Endothelial cell of umbilical vein (primary cell): ENCODE data around the gene C9orf78. TPM values are rescaled to one million over a fixed set of nuclear protein-coding genes. Genes with fewer than 3 reads are reported as not detected.

Source experiments
- BruUV-seq: library from RNA; stranded (reverse); fragments of 400-500 nt; replicated peaks from 2 replicates; lab custom pipeline; 2021; lab: Mats Ljungman, UMichigan
- CTCF ChIA-PET: fragments of 300-600, 350-600 bp; sonication (Branson Sonifier 250); formaldehyde crosslinking; loops from one replicate; lab custom pipeline; 2021; ENCODE audit warnings: antibody characterized with exemption, inconsistent platforms; lab: Charles Lee
- POLR2A ChIA-PET: fragments of 300-600, 350-600 bp; sonication (Branson Sonifier 250); formaldehyde crosslinking; loops from one replicate; lab custom pipeline; 2021; ENCODE audit warnings: antibody characterized with exemption, inconsistent platforms; lab: Charles Lee
- DNase-seq: peaks from one replicate; pipeline ENCODE4 v3.0.0-alpha.2; 2011; ENCODE audit warnings: low read depth, low spot score
- FAIRE-seq: peaks from 2 replicates; lab custom pipeline; 2011; peaks lifted over from hg19 to GRCh38; lab: Jason Lieb, UNC
- H2AFZ ChIP-seq: 2 replicates; pipeline ENCODE4 v1.6.0; 2012; ENCODE audit warnings: low read depth, low read length, control low read depth, inconsistent platforms
- H3K27ac ChIP-seq: 2 replicates; pipeline ENCODE4 v1.5.1; 2011; ENCODE audit warnings: low read depth, mild to moderate bottlenecking, control low read depth, low read length, moderate library complexity; ENCODE audit not compliant: insufficient read depth
- H3K27me3 ChIP-seq, 2 experiments: 2 replicates each; pipeline versions ENCODE4 v1.6.0 to v1.6.1; 2011; ENCODE audit warnings: low read length in 2 of 2, mixed read lengths in 1 of 2; ENCODE audit not compliant: control insufficient read depth in 2 of 2, insufficient read depth in 2 of 2
- H3K36me3 ChIP-seq, 2 experiments: 2 replicates in 1 of 2; 3 replicates in 1 of 2; pipeline ENCODE4 v1.5.1; 2011; ENCODE audit warnings: low read length in 2 of 2, mild to moderate bottlenecking in 1 of 2, moderate library complexity in 1 of 2; ENCODE audit not compliant: control insufficient read depth in 2 of 2, insufficient read depth in 2 of 2; ENCODE audit errors: extremely low read depth in 1 of 2
- H3K4me1 ChIP-seq: 3 replicates; pipeline ENCODE4 v1.5.1; 2011; ENCODE audit warnings: mild to moderate bottlenecking, low read length; ENCODE audit not compliant: control insufficient read depth, insufficient read depth; ENCODE audit errors: extremely low read depth
- H3K4me2 ChIP-seq: 2 replicates; pipeline ENCODE4 v1.6.1; 2011; ENCODE audit warnings: low read length, control low read depth, mixed read lengths; ENCODE audit not compliant: insufficient read depth
- H3K4me3 ChIP-seq, 3 experiments: fragments of 200-600 bp in 1 of 3; sonication (generic), shearing (Covaris generic) in 1 of 3; replicated peaks in 1 of 3; 2 replicates each; pipeline ENCODE4 v1.5.1; 2011 to 2016; ENCODE audit warnings: control low read depth in 3 of 3, low read length in 3 of 3, mild to moderate bottlenecking in 2 of 3, inconsistent platforms in 1 of 3, low read depth in 1 of 3, moderate library complexity in 1 of 3; ENCODE audit not compliant: insufficient read depth in 1 of 3
- H3K79me2 ChIP-seq: 2 replicates; pipeline ENCODE4 v1.6.0; 2012; ENCODE audit warnings: low read length, inconsistent platforms; ENCODE audit not compliant: control insufficient read depth, insufficient read depth
- H3K9ac ChIP-seq: replicated peaks from 2 replicates; pipeline ENCODE3; 2011; ENCODE audit warnings: low read length, control low read depth; ENCODE audit not compliant: insufficient read depth; ENCODE audit errors: extremely low read depth
- H3K9me1 ChIP-seq: replicated peaks from 3 replicates; pipeline ENCODE4 v1.6.0; 2011; ENCODE audit warnings: mild to moderate bottlenecking, low read length; ENCODE audit not compliant: control insufficient read depth, insufficient read depth; ENCODE audit errors: extremely low read depth
- H3K9me3 ChIP-seq: replicated peaks from 2 replicates; pipeline ENCODE4 v1.5.1; 2012; ENCODE audit warnings: low read length, inconsistent platforms; ENCODE audit not compliant: control insufficient read depth, insufficient read depth
- H4K20me1 ChIP-seq: replicated peaks from 2 replicates; pipeline ENCODE3; 2011; ENCODE audit warnings: mild to moderate bottlenecking, low read length; ENCODE audit not compliant: control insufficient read depth, insufficient read depth; ENCODE audit errors: extremely low read depth
- GATA2 ChIP-seq: IDR thresholded peaks from 2 replicates; pipeline ENCODE4 v1.7.0; 2011; ENCODE audit warnings: low read depth, mild to moderate bottlenecking, moderate library complexity, mixed read lengths, low read length; ENCODE audit not compliant: insufficient read length, insufficient read depth
- JUN ChIP-seq: IDR thresholded peaks from 2 replicates; pipeline ENCODE4 v1.6.1; 2011; ENCODE audit warnings: borderline replicate concordance, low read depth; ENCODE audit not compliant: insufficient read length, insufficient read depth
- dilution Hi-C: fragments of 300-500 bp; cut with MboI; formaldehyde crosslinking; loops from one replicate; pipeline ENCODE4 v1.15.0; 2019; ENCODE audit warnings: low sequenced_read_pairs; ENCODE audit not compliant: extremely low pct_ligation_motif_present
- intact Hi-C: fragments of 100-400 bp; cut with micrococcal nuclease; formaldehyde crosslinking; loops from one replicate; pipeline ENCODE4 v1.10.0; 2022
- polyA plus RNA-seq, 4 experiments: library from polyadenylated mRNA; depleted of rRNA in 3 of 4; stranded (reverse) in 3 of 4; unstranded in 1 of 4; fragments of >200 nt; gene quantifications; 2 replicates each; pipeline versions ENCODE4 v1.2.1 to v1.2.3, GENCODE V29; 2011 to 2012; ENCODE audit warnings: missing spikeins in 1 of 4
- total RNA-seq: library from RNA; stranded (reverse); gene quantifications from 2 replicates; pipeline ENCODE4 v1.2.3, GENCODE V29; 2021
- TF ChIP-seq, protein P1 (sequence below): IDR thresholded peaks from 2 replicates; pipeline ENCODE4 v1.6.1; 2011; ENCODE audit not compliant: insufficient read depth, insufficient read length
- TF ChIP-seq, protein P2 (sequence below), 2 donors: IDR thresholded peaks; 1 replicate in 1 of 2; 2 replicates in 1 of 2; pipeline ENCODE4 v1.5.1; 2011; ENCODE audit warnings: low read length in 2 of 2, mild to moderate bottlenecking in 2 of 2, moderate library complexity in 2 of 2, control low read depth in 1 of 2, inconsistent platforms in 1 of 2, low read depth in 1 of 2; ENCODE audit not compliant: insufficient read depth in 1 of 2; ENCODE audit errors: extremely low read depth in 1 of 2

The C9orf78 gene
- total and polyA plus RNA-seq, 2 donors (not counting 3 experiments of a cell fraction or from before 2014, with no cell fraction given), result 17.9 to 34.6 TPM

DNA sequence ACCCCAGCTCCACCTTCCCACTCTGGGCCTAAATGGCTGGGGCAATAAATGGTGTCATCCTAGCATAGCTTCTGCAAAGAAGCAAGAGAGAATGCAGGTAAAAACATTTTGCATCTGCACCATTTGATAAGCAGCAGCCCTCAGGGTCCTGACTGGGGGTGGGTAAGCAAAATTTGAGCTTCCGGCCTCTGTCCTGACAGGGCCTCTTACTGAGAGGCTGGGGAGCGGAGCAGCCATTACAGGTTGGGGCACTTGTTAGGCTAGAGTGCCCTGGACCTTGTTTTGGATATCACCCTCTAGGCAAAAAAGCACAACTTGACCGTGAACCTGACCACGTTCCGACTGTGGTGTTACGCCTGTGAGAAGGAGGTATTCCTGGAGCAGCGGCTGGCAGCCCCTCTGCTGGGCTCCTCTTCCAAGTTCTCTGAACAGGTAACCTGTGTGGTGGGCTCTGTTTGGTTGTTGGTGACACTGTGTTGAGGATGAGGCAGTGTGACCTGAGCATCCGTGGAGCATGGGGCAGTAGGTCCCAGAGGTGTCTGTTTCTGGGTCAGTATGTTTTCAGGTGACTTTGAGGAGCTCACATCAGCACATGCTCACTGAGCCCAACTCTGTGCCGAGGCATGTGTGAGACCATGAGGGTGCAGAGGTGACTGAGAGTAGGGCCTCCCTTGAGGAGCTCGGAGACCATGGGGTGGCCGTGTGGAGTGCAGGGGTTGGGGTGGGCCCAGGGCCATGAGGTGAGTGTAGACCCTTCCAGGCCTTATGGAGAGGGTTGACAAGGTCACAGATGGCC is 23.3 kb upstream of the C9orf78 start:
- no peak overlapping the region for H3K4me2 ChIP-seq
- no peaks in the 10 kb centered on the region for H3K4me1 ChIP-seq
- H3K36me3 ChIP-seq, result peaks cover 3 to 29% of the 10 kb centered on the region in 2 experiments
- DNase-seq (no peak), FAIRE-seq (no peak)
- H3K79me2 ChIP-seq, result no peaks in the 10 kb centered on the region
- intact Hi-C loops, result no loop called here
- no TSS peak for BruUV-seq
- TF ChIP-seq, protein P1, sequence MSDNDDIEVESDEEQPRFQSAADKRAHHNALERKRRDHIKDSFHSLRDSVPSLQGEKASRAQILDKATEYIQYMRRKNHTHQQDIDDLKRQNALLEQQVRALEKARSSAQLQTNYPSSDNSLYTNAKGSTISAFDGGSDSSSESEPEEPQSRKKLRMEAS, result no peak
- TF ChIP-seq, protein P2, sequence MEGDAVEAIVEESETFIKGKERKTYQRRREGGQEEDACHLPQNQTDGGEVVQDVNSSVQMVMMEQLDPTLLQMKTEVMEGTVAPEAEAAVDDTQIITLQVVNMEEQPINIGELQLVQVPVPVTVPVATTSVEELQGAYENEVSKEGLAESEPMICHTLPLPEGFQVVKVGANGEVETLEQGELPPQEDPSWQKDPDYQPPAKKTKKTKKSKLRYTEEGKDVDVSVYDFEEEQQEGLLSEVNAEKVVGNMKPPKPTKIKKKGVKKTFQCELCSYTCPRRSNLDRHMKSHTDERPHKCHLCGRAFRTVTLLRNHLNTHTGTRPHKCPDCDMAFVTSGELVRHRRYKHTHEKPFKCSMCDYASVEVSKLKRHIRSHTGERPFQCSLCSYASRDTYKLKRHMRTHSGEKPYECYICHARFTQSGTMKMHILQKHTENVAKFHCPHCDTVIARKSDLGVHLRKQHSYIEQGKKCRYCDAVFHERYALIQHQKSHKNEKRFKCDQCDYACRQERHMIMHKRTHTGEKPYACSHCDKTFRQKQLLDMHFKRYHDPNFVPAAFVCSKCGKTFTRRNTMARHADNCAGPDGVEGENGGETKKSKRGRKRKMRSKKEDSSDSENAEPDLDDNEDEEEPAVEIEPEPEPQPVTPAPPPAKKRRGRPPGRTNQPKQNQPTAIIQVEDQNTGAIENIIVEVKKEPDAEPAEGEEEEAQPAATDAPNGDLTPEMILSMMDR (IDR thresholded peaks at IDR 0.05; ENCODE audit: extremely low read depth in 1 of 2, insufficient read depth in 1 of 2, low read depth in 1 of 2, low read length in 2 of 2), result no peak
- no peak for TF ChIP-seq GATA2
- TF ChIP-seq JUN, result no peak
- no peaks in the 10 kb centered on the region for H4K20me1 ChIP-seq
- no peak overlapping the region for H3K9ac ChIP-seq
- no peaks in the 10 kb centered on the region for H3K9me3 ChIP-seq
- no peaks in the 10 kb centered on the region for H3K9me1 ChIP-seq
- dilution Hi-C loops, result no loop called here
- H3K27me3 ChIP-seq, result no peaks in the 10 kb centered on the region
- ChIA-PET CTCF (no interaction called here), POLR2A (no interaction called here)
- no peak overlapping the region for H2AFZ ChIP-seq
- no peak overlapping the region for H3K4me3 ChIP-seq
- no peak overlapping the region for H3K27ac ChIP-seq
